DND-41 (cell line): Measurements from ENCODE around the gene ZNF132.
A peak's percentile ranks its signal among the peaks of the same experiment; 100 is the strongest.

ENCODE experiments used
- ATAC-seq: fragments of 200-7000 bp; cut with Tn5 transposase; 3 replicates; pipeline ENCODE4 v1.9.1; 2021; ENCODE audit warnings: low read depth; ENCODE audit not compliant: insufficient read depth
- DNase-seq: peaks from one replicate; pipeline ENCODE4 v3.0.0-alpha.2; 2020
- H2AFZ ChIP-seq: 2 replicates; pipeline ENCODE4 v1.6.0; 2012; ENCODE audit warnings: low read depth, low read length
- H3K27ac ChIP-seq: 2 replicates; pipeline ENCODE4 v1.5.1; 2012; ENCODE audit warnings: low read length, inconsistent platforms
- H3K27me3 ChIP-seq: fragments of 200-600 bp; sonication (generic); 2 replicates; pipeline ENCODE4 v1.6.0; 2012; ENCODE audit warnings: low read length, mild to moderate bottlenecking, inconsistent platforms; ENCODE audit not compliant: insufficient read depth, poor library complexity
- H3K36me3 ChIP-seq: 2 replicates; pipeline ENCODE4 v1.5.1; 2012; ENCODE audit warnings: low read length, inconsistent platforms; ENCODE audit not compliant: insufficient read depth
- H3K4me1 ChIP-seq: 2 replicates; pipeline ENCODE4 v1.5.1; 2012; ENCODE audit warnings: mild to moderate bottlenecking, low read length; ENCODE audit not compliant: insufficient read depth
- H3K4me2 ChIP-seq: 2 replicates; pipeline ENCODE4 v1.6.0; 2012; ENCODE audit warnings: mild to moderate bottlenecking, moderate library complexity, low read length, inconsistent platforms; ENCODE audit not compliant: insufficient read depth
- H3K4me3 ChIP-seq, 2 experiments: fragments of 200-600 bp in 1 of 2; shearing (Covaris generic) in 1 of 2; 2 replicates each; pipeline ENCODE4 v1.5.1; 2012 to 2016; ENCODE audit warnings: inconsistent platforms in 2 of 2, low read length in 2 of 2, mild to moderate bottlenecking in 2 of 2, low read depth in 1 of 2, moderate library complexity in 1 of 2
- H3K79me2 ChIP-seq: 2 replicates; pipeline ENCODE4 v1.6.0; 2012; ENCODE audit warnings: low read length, inconsistent platforms; ENCODE audit not compliant: insufficient read depth
- H3K9ac ChIP-seq: 2 replicates; pipeline ENCODE4 v1.6.0; 2012; ENCODE audit warnings: low read depth, mild to moderate bottlenecking, inconsistent platforms, low read length, moderate library complexity
- H3K9me3 ChIP-seq: 2 replicates; pipeline ENCODE4 v1.5.1; 2012; ENCODE audit warnings: low read length, moderate library complexity, mild to moderate bottlenecking, inconsistent platforms; ENCODE audit not compliant: insufficient read depth, severe bottlenecking
- H4K20me1 ChIP-seq: 2 replicates; pipeline ENCODE4 v1.6.0; 2012; ENCODE audit warnings: low read length; ENCODE audit not compliant: insufficient read depth
- EZH2 ChIP-seq: IDR thresholded peaks from 3 replicates; pipeline ENCODE4 v1.6.1; 2012; ENCODE audit warnings: borderline replicate concordance, low read depth, mild to moderate bottlenecking, moderate library complexity, low read length, inconsistent platforms; ENCODE audit not compliant: severe bottlenecking
- TF ChIP-seq, protein P1 (sequence below): IDR thresholded peaks from 2 replicates; pipeline ENCODE4 v1.5.1; 2012; ENCODE audit warnings: borderline replicate concordance, low read length, moderate library complexity, mild to moderate bottlenecking; ENCODE audit not compliant: poor library complexity, severe bottlenecking; ENCODE audit errors: extremely low read depth

Gene ZNF132

DNA sequence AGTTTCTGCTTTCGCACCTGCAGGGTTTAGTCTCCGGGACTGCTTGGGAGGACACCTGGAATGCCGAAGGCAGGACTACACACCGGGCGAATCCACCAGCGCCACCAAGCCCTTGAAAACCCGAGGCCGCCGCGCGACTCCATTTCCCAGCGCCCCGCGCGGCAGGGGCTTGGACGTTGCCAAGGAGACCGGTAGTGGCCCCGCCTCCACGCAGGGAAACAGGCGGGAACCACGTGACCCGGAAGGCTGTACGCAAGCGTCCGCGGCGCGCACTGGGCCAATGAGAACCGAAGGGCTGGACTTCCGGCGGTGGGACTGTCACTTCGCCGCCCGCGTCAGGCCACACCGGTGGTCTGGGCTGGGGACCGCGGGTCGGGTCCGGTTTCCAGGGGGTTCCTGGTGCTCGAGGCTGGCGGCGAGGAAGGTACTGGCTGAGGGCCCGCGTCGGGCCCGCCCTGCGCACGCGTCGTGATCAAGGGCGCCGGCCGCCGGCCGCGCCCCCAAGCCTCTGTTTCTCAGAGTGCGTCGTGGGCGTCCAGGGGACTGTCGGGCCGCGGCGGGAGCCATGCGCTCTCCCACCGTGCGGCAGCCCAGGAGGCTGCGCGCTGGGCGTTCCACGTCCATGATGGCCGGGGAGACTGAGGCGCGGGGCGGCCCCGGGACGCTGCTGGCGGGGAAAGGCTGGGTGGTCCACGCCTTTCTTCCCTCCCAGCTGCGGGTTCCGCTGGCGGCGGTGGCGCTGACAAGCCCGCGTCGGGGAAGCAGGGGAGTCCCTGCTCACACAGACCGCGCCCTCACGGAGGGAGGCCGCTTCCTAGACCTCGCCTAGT, 27.0 kb upstream of the ZNF132 start, which contains the start of gene ZNF324:
Gene ZNF324, plus strand, starts transcription at position 321 of the 830 bp plus-strand sequence. CDS start 2,106 bp downstream, outside the sequence.
- Histone ChIP-seq H3K4me1 (peaks cover 28% of the 10 kb centered on the region), H3K9ac (peak within 1 kb of the TSS; percentile 71), H3K9me3 (no peaks in the 10 kb centered on the region), H3K4me2 (peak within 1 kb of the TSS; percentile 88), H3K27ac (peak within 1 kb of the TSS; percentile 62), H3K27me3 (no peaks in the 10 kb centered on the region), H3K36me3 (peaks cover 26% of the 10 kb centered on the region), H3K79me2 (peaks cover 26% of the 10 kb centered on the region), H4K20me1 (peaks cover 22% of the 10 kb centered on the region), H3K4me3 (peak within 1 kb of the TSS; percentile 71 to 96), H2AFZ (peak within 1 kb of the TSS; percentile 86)
- peak; percentile 97 for DNase-seq
- ATAC-seq: peak; percentile 92
- TF ChIP-seq, protein P1, sequence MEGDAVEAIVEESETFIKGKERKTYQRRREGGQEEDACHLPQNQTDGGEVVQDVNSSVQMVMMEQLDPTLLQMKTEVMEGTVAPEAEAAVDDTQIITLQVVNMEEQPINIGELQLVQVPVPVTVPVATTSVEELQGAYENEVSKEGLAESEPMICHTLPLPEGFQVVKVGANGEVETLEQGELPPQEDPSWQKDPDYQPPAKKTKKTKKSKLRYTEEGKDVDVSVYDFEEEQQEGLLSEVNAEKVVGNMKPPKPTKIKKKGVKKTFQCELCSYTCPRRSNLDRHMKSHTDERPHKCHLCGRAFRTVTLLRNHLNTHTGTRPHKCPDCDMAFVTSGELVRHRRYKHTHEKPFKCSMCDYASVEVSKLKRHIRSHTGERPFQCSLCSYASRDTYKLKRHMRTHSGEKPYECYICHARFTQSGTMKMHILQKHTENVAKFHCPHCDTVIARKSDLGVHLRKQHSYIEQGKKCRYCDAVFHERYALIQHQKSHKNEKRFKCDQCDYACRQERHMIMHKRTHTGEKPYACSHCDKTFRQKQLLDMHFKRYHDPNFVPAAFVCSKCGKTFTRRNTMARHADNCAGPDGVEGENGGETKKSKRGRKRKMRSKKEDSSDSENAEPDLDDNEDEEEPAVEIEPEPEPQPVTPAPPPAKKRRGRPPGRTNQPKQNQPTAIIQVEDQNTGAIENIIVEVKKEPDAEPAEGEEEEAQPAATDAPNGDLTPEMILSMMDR: peak; percentile 25
- no peak for TF ChIP-seq EZH2

DNA sequence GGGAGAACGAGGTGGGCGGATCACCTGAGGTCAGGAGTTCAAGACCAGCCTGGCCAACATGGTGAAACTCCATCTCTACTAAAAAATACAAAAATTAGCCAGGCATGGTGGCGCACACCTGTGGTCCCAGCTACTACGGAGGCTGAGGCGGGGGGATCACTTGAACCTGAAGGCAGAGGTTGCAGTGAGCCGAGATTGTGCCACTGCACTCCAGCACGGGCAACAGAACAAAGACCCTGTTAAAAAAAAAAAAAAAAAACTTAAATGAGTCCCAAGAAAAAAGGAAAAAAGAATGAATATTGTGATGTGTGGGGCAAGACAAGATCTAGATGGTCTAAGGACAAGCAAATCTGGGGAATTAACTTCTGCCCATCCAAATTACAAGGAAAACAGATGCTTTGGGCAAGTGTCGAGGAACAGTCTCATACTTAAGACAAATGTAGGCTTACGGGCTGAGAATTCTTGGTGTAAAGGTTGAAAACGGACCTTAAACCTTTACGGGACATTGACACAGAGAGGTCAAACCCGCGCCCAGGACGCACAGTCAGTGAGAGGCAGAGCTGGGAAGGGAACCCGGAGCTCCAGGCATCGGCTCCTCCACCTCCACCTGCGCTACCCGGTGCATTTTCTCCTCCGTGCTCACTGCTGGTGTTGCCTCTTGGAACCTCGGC, 26.3 kb upstream of the ZNF132 start:
- Histone ChIP-seq H3K4me2 (peak overlapping the region; percentile 88), H3K27me3 (no peaks in the 10 kb centered on the region), H3K27ac (no peak overlapping the region), H2AFZ (peak overlapping the region; percentile 86), H4K20me1 (peaks cover 22% of the 10 kb centered on the region), H3K4me1 (peaks cover 28% of the 10 kb centered on the region), H3K4me3 (peak overlapping the region; percentile 71 to 96; a peak in 3 of 4 replicates), H3K36me3 (peaks cover 20% of the 10 kb centered on the region), H3K9me3 (no peaks in the 10 kb centered on the region), H3K79me2 (peaks cover 26% of the 10 kb centered on the region), H3K9ac (peak overlapping the region; percentile 71)
- DNase-seq: no peak
- ATAC-seq: peak; percentile 23; the same call in 2 of the 3 replicates
- TF ChIP-seq, protein P1: no peak
- no peak for TF ChIP-seq EZH2

DNA sequence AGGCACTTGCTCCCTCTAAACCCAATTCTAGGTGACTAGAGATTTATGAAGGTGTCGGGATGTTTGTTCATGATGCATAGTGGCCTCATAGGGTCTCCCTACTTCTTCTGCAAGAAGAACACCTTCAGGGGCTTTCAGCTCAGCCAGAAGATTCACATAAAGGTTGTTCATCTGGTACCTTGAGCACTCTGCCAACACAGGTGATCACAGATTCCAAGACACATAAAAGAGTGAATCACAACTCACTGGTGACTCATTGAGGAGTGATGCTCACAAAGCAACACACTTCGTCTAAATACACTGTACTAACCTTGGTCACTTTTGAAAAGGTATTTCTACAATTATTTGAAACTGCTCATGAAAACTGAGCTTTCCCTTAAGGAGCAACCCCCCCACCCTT, 20.1 kb upstream of the ZNF132 start:
- Histone ChIP-seq H3K4me2 (no peak overlapping the region), H3K79me2 (no peaks in the 10 kb centered on the region), H3K9me3 (no peaks in the 10 kb centered on the region), H3K4me3 (no peak overlapping the region), H4K20me1 (no peaks in the 10 kb centered on the region), H3K9ac (no peak overlapping the region), H3K27ac (no peak overlapping the region), H3K4me1 (no peaks in the 10 kb centered on the region), H3K27me3 (no peaks in the 10 kb centered on the region), H2AFZ (no peak overlapping the region), H3K36me3 (peaks cover 17% of the 10 kb centered on the region)
- no peak for TF ChIP-seq EZH2
- TF ChIP-seq, protein P1: no peak
- no peak for ATAC-seq
- no peak for DNase-seq
